Spleen (tissue), 11 donors: Measurements from ENCODE around the gene NPHS1. TPM values are rescaled to one million over a fixed set of nuclear protein-coding genes. Genes with fewer than 3 reads are reported as not detected.
A peak's percentile ranks its signal among the peaks of the same experiment; 100 is the strongest.

ENCODE experiments used
- DNase-seq: peaks from one replicate; pipeline ENCODE4 v3.0.0-alpha.2; 2020
- H3K27ac ChIP-seq, 8 donors: fragments of 200-600 bp; sonication (generic) in 7 of 8; 1 replicate in 4 of 8; 2 replicates in 4 of 8; pipeline versions ENCODE4 v1.5.0 to v1.8.0; 2016 to 2021; ENCODE audit warnings: inconsistent platforms in 4 of 8, mild to moderate bottlenecking in 4 of 8, moderate library complexity in 1 of 8
- H3K27me3 ChIP-seq, 7 donors: fragments of 200-600 bp; sonication (generic) in 6 of 7; replicated peaks in 1 of 7; 1 replicate in 4 of 7; 2 replicates in 3 of 7; pipeline versions ENCODE4 v1.5.0 to v1.8.0; 2016 to 2021; ENCODE audit warnings: inconsistent platforms in 3 of 7, mild to moderate bottlenecking in 1 of 7
- H3K36me3 ChIP-seq, 6 donors: fragments of 200-600 bp; sonication (generic) in 5 of 6; 1 replicate in 4 of 6; 2 replicates in 2 of 6; pipeline versions ENCODE4 v1.5.0 to v1.8.0; 2016 to 2021; ENCODE audit warnings: inconsistent platforms in 2 of 6
- H3K4me1 ChIP-seq, 6 donors: fragments of 200-600 bp; sonication (generic) in 5 of 6; 1 replicate in 3 of 6; 2 replicates in 3 of 6; pipeline versions ENCODE4 v1.5.0 to v1.8.0; 2016 to 2021; ENCODE audit warnings: inconsistent platforms in 3 of 6
- H3K4me3 ChIP-seq, 8 donors: fragments of 200-600 bp; sonication (generic) in 7 of 8; 1 replicate in 4 of 8; 2 replicates in 4 of 8; pipeline versions ENCODE4 v1.5.0 to v1.8.0; 2016 to 2021; ENCODE audit warnings: inconsistent platforms in 4 of 8, mild to moderate bottlenecking in 4 of 8, moderate library complexity in 2 of 8
- H3K9me3 ChIP-seq, 8 donors: fragments of 200-600 bp; sonication (generic) in 7 of 8; 1 replicate in 4 of 8; 2 replicates in 4 of 8; pipeline versions ENCODE4 v1.5.0 to v1.8.0; 2016 to 2021; ENCODE audit warnings: inconsistent platforms in 4 of 8
- CTCF ChIP-seq, 11 experiments: fragments of 200-600 bp in 7 of 11; fragments of 450-650 bp in 4 of 11; sonication (generic) in 4 of 11; IDR thresholded peaks in 8 of 11; conservative IDR thresholded peaks in 3 of 11; 1 replicate in 7 of 11; 2 replicates in 4 of 11; pipeline versions ENCODE4 v1.4.0 to v1.8.0; 2016 to 2021; ENCODE audit warnings: antibody characterized with exemption in 11 of 11, inconsistent platforms in 4 of 11, mild to moderate bottlenecking in 1 of 11
- POLR2A ChIP-seq, 3 donors: fragments of 450-650 bp; IDR thresholded peaks; one replicate each; pipeline ENCODE4 v1.5.1; 2017; ENCODE audit warnings: antibody characterized with exemption in 3 of 3, mild to moderate bottlenecking in 1 of 3
- POLR2AphosphoS5 ChIP-seq, 3 donors: sonication (generic); formaldehyde crosslinking; IDR thresholded peaks; one replicate each; pipeline ENCODE4 v1.5.1; 2017; ENCODE audit warnings: antibody characterized with exemption in 3 of 3
- WGBS, 5 donors: extraction: QIAGEN DNeasy Blood & Tissue Kit in 3 of 5; methylation state at CpG; one replicate each; pipeline versions ENCODE4 v1.1.5 to v1.1.7; 2013 to 2018; 5-methylcytosine and 5-hydroxymethylcytosine counted together
- intact Hi-C: fragments of 100-400 bp; cut with DNase I; formaldehyde crosslinking; loops from one replicate; pipeline ENCODE4 v1.15.0; 2023; ENCODE audit warnings: low total_unique reads
- polyA plus RNA-seq, 3 donors: library from polyadenylated mRNA; stranded (reverse); fragments of 200-250 nt; gene quantifications; one replicate each; pipeline ENCODE4 v1.2.1, GENCODE V29; 2013
- small RNA-seq, 4 donors: library from RNA; depleted of rRNA; stranded (forward); fragments of <200 nt; gene quantifications; one replicate each; pipeline ENCODE3, GENCODE V24; 2016
- total RNA-seq, 7 donors: library from RNA; depleted of rRNA in 3 of 7; stranded (reverse); fragments of >200 nt in 3 of 7; fragmentation: NEBNext Ultra II Directional in 4 of 7; extraction: Animal tissue kit (Norgen Biotek cat#: 25700) in 4 of 7; gene quantifications; one replicate each; pipeline versions ENCODE4 v1.1.0 to v1.2.1, GENCODE V29; 2016 to 2021
- donor health status: healthy with polysubstance abuse.
- donor health status: DM: no; HTN: no; CAD: no; lungs with moderate emphysema.
- donor health status: DM: no; HTN: no; CAD: no.
- donor health status: Bipolar disorder and iron deficiency.
- donor health status: healthy.
- donor health status: DM: no; HTN: no; CAD: no.
- donor health status: DM: yes; HTN: yes; CAD: no.

NPHS1 gene
- total and polyA plus RNA-seq, 10 donors, result 0.10 to 0.60 (median 0.20) TPM; not detected in 5

- 58 to 70% (median 67%) methylated on average over 13 of the region's 13 CpGs for WGBS, 5 donors
- DNase-seq, result no peak
- no peak for TF ChIP-seq POLR2A (IDR thresholded peaks at IDR 0.05)
- no peak for TF ChIP-seq POLR2AphosphoS5 (IDR thresholded peaks at IDR 0.05)
- TF ChIP-seq CTCF (IDR thresholded peaks at IDR 0.05 in 8 of 11, conservative IDR thresholded peaks at IDR 0.05 in 3 of 11), result no peak
- Histone ChIP-seq H3K36me3 (peaks cover 0 to 35% (median 12%) of the 10 kb centered on the region in 6 donors), H3K4me1 (peaks cover 4 to 22% (median 18%) of the 10 kb centered on the region in 6 donors), H3K4me3 (peak overlapping the region; percentile 89 to 100 (median 98)), H3K9me3 (no peaks in the 10 kb centered on the region), H3K27me3 (no peaks in the 10 kb centered on the region), H3K27ac (peak overlapping the region in 2 of 8 donors; percentile 78 to 85)
- intact Hi-C loops, result no loop called here
Observed at GRCh38 chr19:35776102-35776788, 76.1 kb downstream of the NPHS1 start.

Small RNA genes lying within 50 kb of the gene (small RNA-seq; reads per million reads assigned to genes)
- gene RN7SL402P, result 0 reads per million in 4 donors

Other genes with a start within 250 kb of the NPHS1 start
- gene HAUS5, start 239.8 kb downstream of the NPHS1 start, total RNA-seq, result 10 to 100 TPM; 10.3 to 24.4 (median 17.7) TPM
- gene HAUS5, start 239.8 kb downstream of the NPHS1 start, polyA plus RNA-seq, result 10 to 100 TPM; 12.4 to 23.8 (median 23.1) TPM
- gene RBM42, start 223.5 kb downstream of the NPHS1 start, total RNA-seq, result 10 to 100 TPM; 48.2 to 63.4 (median 59.6) TPM
- 10 to 100 TPM; 48.8 to 71.9 (median 58.1) TPM for gene RBM42, start 223.5 kb downstream of the NPHS1 start, polyA plus RNA-seq
- gene ETV2, start 210.8 kb downstream of the NPHS1 start, total RNA-seq, result under 1 TPM in 2 of 7 donors, not detected in 5; 0.43 to 0.57 TPM
- 1 to 10 TPM in 2 of 3 donors, under 1 TPM in 1; 0.99 to 1.2 (median 1.1) TPM for gene ETV2, start 210.8 kb downstream of the NPHS1 start, polyA plus RNA-seq
- gene COX6B1, start 204.2 kb downstream of the NPHS1 start, total RNA-seq, result 100 to 1,000 TPM; 208 to 672 (median 255) TPM
- gene COX6B1, start 204.2 kb downstream of the NPHS1 start, polyA plus RNA-seq, result 100 to 1,000 TPM; 640 to 837 (median 717) TPM
- gene UPK1A, start 186.0 kb downstream of the NPHS1 start, total RNA-seq, result not detected
- gene UPK1A, start 186.0 kb downstream of the NPHS1 start, polyA plus RNA-seq, result under 1 TPM in 1 of 3 donors, not detected in 2; 0.11 TPM
- 1 to 10 TPM; 2.5 to 6.9 (median 4.0) TPM for gene ZBTB32, start 147.9 kb downstream of the NPHS1 start, total RNA-seq
- 1 to 10 TPM; 3.0 to 8.2 (median 4.8) TPM for gene ZBTB32, start 147.9 kb downstream of the NPHS1 start, polyA plus RNA-seq
- gene KMT2B, start 134.5 kb downstream of the NPHS1 start, total RNA-seq, result 10 to 100 TPM; 36.6 to 58.2 (median 50.7) TPM
- 10 to 100 TPM; 17.6 to 37.2 (median 27.6) TPM for gene KMT2B, start 134.5 kb downstream of the NPHS1 start, polyA plus RNA-seq
- gene IGFLR1, start 110.1 kb downstream of the NPHS1 start, total RNA-seq, result 10 to 100 TPM; 16.5 to 64.7 (median 43.5) TPM
- gene IGFLR1, start 110.1 kb downstream of the NPHS1 start, polyA plus RNA-seq, result 10 to 100 TPM; 30.1 to 62.9 (median 49.3) TPM
- 10 to 100 TPM; 27.3 to 65.1 (median 29.7) TPM for gene U2AF1L4, start 107.1 kb downstream of the NPHS1 start, total RNA-seq
- 10 to 100 TPM; 27.2 to 96.5 (median 60.7) TPM for gene U2AF1L4, start 107.1 kb downstream of the NPHS1 start, polyA plus RNA-seq
- gene PSENEN, start 106.9 kb downstream of the NPHS1 start, total RNA-seq, result 10 to 100 TPM; 37.5 to 55.7 (median 47.6) TPM
- 10 to 100 TPM; 61.9 to 71.3 (median 62.1) TPM for gene PSENEN, start 106.9 kb downstream of the NPHS1 start, polyA plus RNA-seq
- 10 to 100 TPM in 5 of 7 donors, 1 to 10 TPM in 2; 7.0 to 19.5 (median 10.7) TPM for gene LIN37, start 103.9 kb downstream of the NPHS1 start, total RNA-seq
- gene LIN37, start 103.9 kb downstream of the NPHS1 start, polyA plus RNA-seq, result 10 to 100 TPM; 13.7 to 28.5 (median 18.5) TPM
- gene HSPB6, start 95.5 kb downstream of the NPHS1 start, total RNA-seq, result 1 to 10 TPM; 2.1 to 5.9 (median 4.3) TPM
- gene HSPB6, start 95.5 kb downstream of the NPHS1 start, polyA plus RNA-seq, result 10 to 100 TPM in 1 of 3 donors, 1 to 10 TPM in 2; 2.9 to 11.0 (median 5.8) TPM
- gene PROSER3, start 94.3 kb downstream of the NPHS1 start, total RNA-seq, result 10 to 100 TPM in 6 of 7 donors, 1 to 10 TPM in 1; 6.6 to 25.2 (median 16.3) TPM
- gene PROSER3, start 94.3 kb downstream of the NPHS1 start, polyA plus RNA-seq, result 1 to 10 TPM; 2.0 to 8.4 (median 2.1) TPM
- gene ARHGAP33, start 76.9 kb downstream of the NPHS1 start, total RNA-seq, result 10 to 100 TPM in 6 of 7 donors, 1 to 10 TPM in 1; 7.4 to 25.2 (median 14.4) TPM
- gene ARHGAP33, start 76.9 kb downstream of the NPHS1 start, polyA plus RNA-seq, result 10 to 100 TPM in 1 of 3 donors, 1 to 10 TPM in 2; 3.1 to 10.9 (median 5.1) TPM
- not detected for gene PRODH2, start 39.7 kb downstream of the NPHS1 start, total RNA-seq
- gene PRODH2, start 39.7 kb downstream of the NPHS1 start, polyA plus RNA-seq, result under 1 TPM in 1 of 3 donors, not detected in 2; 0.06 TPM
- gene KIRREL2, start 4.4 kb upstream of the NPHS1 start, total RNA-seq, result under 1 TPM in 1 of 7 donors, not detected in 6; 0.17 TPM
- under 1 TPM; 0.10 to 0.27 (median 0.11) TPM for gene KIRREL2, start 4.4 kb upstream of the NPHS1 start, polyA plus RNA-seq
- 1 to 10 TPM in 3 of 7 donors, under 1 TPM in 2, not detected in 2; 0.57 to 3.6 (median 1.1) TPM for gene APLP1, start 16.1 kb upstream of the NPHS1 start, total RNA-seq
- 1 to 10 TPM in 2 of 3 donors, under 1 TPM in 1; 0.99 to 2.6 (median 2.4) TPM for gene APLP1, start 16.1 kb upstream of the NPHS1 start, polyA plus RNA-seq
- 10 to 100 TPM; 19.6 to 57.5 (median 30.3) TPM for gene NFKBID, start 48.0 kb upstream of the NPHS1 start, total RNA-seq
- 10 to 100 TPM; 12.6 to 19.7 (median 18.1) TPM for gene NFKBID, start 48.0 kb upstream of the NPHS1 start, polyA plus RNA-seq
- gene HCST, start 50.0 kb upstream of the NPHS1 start, total RNA-seq, result 10 to 100 TPM; 31.5 to 80.4 (median 58.2) TPM
- 100 to 1,000 TPM; 119 to 130 (median 122) TPM for gene HCST, start 50.0 kb upstream of the NPHS1 start, polyA plus RNA-seq
- 100 to 1,000 TPM; 292 to 747 (median 403) TPM for gene TYROBP, start 55.8 kb upstream of the NPHS1 start, total RNA-seq
- 100 to 1,000 TPM; 281 to 446 (median 285) TPM for gene TYROBP, start 55.8 kb upstream of the NPHS1 start, polyA plus RNA-seq
- 10 to 100 TPM in 4 of 7 donors, 1 to 10 TPM in 3; 7.8 to 18.2 (median 11.5) TPM for gene LRFN3, start 83.9 kb upstream of the NPHS1 start, total RNA-seq
- 1 to 10 TPM in 2 of 3 donors, under 1 TPM in 1; 0.76 to 8.0 (median 1.2) TPM for gene LRFN3, start 83.9 kb upstream of the NPHS1 start, polyA plus RNA-seq
- 10 to 100 TPM; 14.6 to 34.8 (median 16.3) TPM for gene SDHAF1, start 142.7 kb upstream of the NPHS1 start, total RNA-seq
- gene SDHAF1, start 142.7 kb upstream of the NPHS1 start, polyA plus RNA-seq, result 10 to 100 TPM; 26.5 to 35.6 (median 33.6) TPM
- 1 to 10 TPM in 4 of 7 donors, under 1 TPM in 2, not detected in 1; 0.54 to 1.6 (median 1.0) TPM for gene SYNE4, start 156.3 kb upstream of the NPHS1 start, total RNA-seq
- gene SYNE4, start 156.3 kb upstream of the NPHS1 start, polyA plus RNA-seq, result under 1 TPM; 0.70 to 0.89 (median 0.85) TPM
- 10 to 100 TPM; 22.6 to 65.3 (median 28.3) TPM for gene ALKBH6, start 161.7 kb upstream of the NPHS1 start, total RNA-seq
- 10 to 100 TPM; 21.3 to 26.6 (median 24.3) TPM for gene ALKBH6, start 161.7 kb upstream of the NPHS1 start, polyA plus RNA-seq
- 10 to 100 TPM in 5 of 7 donors, 1 to 10 TPM in 2; 6.8 to 18.0 (median 13.5) TPM for gene CLIP3, start 180.4 kb upstream of the NPHS1 start, total RNA-seq
- 1 to 10 TPM; 2.7 to 3.2 (median 3.1) TPM for gene CLIP3, start 180.4 kb upstream of the NPHS1 start, polyA plus RNA-seq
- 1 to 10 TPM; 3.5 to 7.9 (median 5.1) TPM for gene THAP8, start 201.8 kb upstream of the NPHS1 start, total RNA-seq
- 1 to 10 TPM; 2.4 to 7.1 (median 4.4) TPM for gene THAP8, start 201.8 kb upstream of the NPHS1 start, polyA plus RNA-seq
- gene WDR62, start 202.4 kb upstream of the NPHS1 start, total RNA-seq, result 1 to 10 TPM; 1.7 to 5.2 (median 3.0) TPM
- 1 to 10 TPM; 1.3 to 2.1 (median 1.6) TPM for gene WDR62, start 202.4 kb upstream of the NPHS1 start, polyA plus RNA-seq